ENCODE results near the gene MSH6.
A peak's percentile ranks its signal among the peaks of the same experiment; 100 is the strongest.

MSH6 gene

GRCh38 chr2:47751856-47752414 is 31.0 kb upstream of the MSH6 start:
- Histone ChIP-seq H3K9ac (ENCODE audit: low read length) (no peak overlapping the region), H3K27ac (ENCODE audit: low read depth, low read length) (no peak overlapping the region), H3K4me3 (ENCODE audit: low read depth in 1 of 2, low read length in 2 of 2) (no peak overlapping the region), H3K4me1 (ENCODE audit: insufficient read depth, low read length) (no peaks in the 10 kb centered on the region), H3K36me3 (ENCODE audit: insufficient read depth, low read length) (no peaks in the 10 kb centered on the region), H3K9me3 (ENCODE audit: low read length) (no peaks in the 10 kb centered on the region), H3K27me3 (ENCODE audit: control insufficient read depth in 1 of 2, insufficient read depth in 2 of 2, low read length in 2 of 2) (no peaks in the 10 kb centered on the region)

DNA sequence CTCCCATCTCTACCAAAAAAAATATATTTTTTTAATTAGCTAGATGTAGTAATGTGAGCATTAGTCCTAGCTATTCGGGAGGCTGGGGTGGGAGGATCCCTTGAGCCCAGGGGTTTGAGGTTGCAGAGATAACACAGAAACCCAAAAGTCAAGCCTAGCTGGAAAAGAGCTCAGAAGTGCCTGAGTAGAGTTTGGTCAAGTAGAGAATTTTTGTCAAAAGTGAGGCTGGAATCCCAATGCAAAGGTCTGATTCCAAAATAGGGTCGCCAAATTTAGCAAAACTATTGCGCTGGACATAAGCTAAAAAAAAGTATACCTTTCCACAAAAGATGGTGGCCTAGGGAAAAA is 15.5 kb upstream of the MSH6 start:
- Histone ChIP-seq H3K9ac (ENCODE audit: low read length) (no peak overlapping the region), H3K4me1 (ENCODE audit: insufficient read depth, low read length) (no peaks in the 10 kb centered on the region), H3K4me3 (ENCODE audit: low read depth in 1 of 2, low read length in 2 of 2) (no peak overlapping the region), H3K9me3 (ENCODE audit: low read length) (no peaks in the 10 kb centered on the region), H3K36me3 (ENCODE audit: insufficient read depth, low read length) (no peaks in the 10 kb centered on the region), H3K27ac (ENCODE audit: low read depth, low read length) (no peak overlapping the region), H3K27me3 (ENCODE audit: control insufficient read depth in 1 of 2, insufficient read depth in 2 of 2, low read length in 2 of 2) (no peaks in the 10 kb centered on the region)

GRCh38 chr2:47767880-47768609 is 14.9 kb upstream of the MSH6 start:
- Histone ChIP-seq H3K9me3 (ENCODE audit: low read length) (no peaks in the 10 kb centered on the region), H3K9ac (ENCODE audit: low read length) (no peak overlapping the region), H3K4me3 (ENCODE audit: low read depth in 1 of 2, low read length in 2 of 2) (no peak overlapping the region), H3K27me3 (ENCODE audit: control insufficient read depth in 1 of 2, insufficient read depth in 2 of 2, low read length in 2 of 2) (no peaks in the 10 kb centered on the region), H3K36me3 (ENCODE audit: insufficient read depth, low read length) (no peaks in the 10 kb centered on the region), H3K4me1 (ENCODE audit: insufficient read depth, low read length) (no peaks in the 10 kb centered on the region), H3K27ac (ENCODE audit: low read depth, low read length) (no peak overlapping the region)

DNA sequence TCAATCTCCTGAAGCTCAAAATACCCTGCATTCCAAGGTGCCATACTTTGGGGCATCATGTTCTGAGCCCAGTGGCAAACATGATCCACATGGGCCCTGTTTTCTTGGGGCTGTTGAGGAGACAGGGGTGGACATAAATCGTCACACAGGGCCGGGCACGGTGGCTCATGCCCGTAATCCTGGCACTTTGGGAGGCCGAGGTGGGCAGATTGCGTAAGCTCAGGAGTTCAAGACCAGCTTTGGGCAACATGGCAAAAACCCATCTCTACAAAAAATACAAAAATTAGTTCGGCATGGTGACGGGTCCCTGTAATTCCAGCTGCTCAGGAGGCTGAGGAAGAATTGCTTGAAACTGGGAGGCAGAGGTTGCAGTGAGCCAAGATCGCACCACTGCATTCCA is 13.6 kb upstream of the MSH6 start:
- Histone ChIP-seq H3K4me3 (ENCODE audit: low read depth in 1 of 2, low read length in 2 of 2) (no peak overlapping the region), H3K36me3 (ENCODE audit: insufficient read depth, low read length) (no peaks in the 10 kb centered on the region), H3K4me1 (ENCODE audit: insufficient read depth, low read length) (no peaks in the 10 kb centered on the region), H3K9ac (ENCODE audit: low read length) (no peak overlapping the region), H3K9me3 (ENCODE audit: low read length) (no peaks in the 10 kb centered on the region), H3K27ac (ENCODE audit: low read depth, low read length) (no peak overlapping the region), H3K27me3 (ENCODE audit: control insufficient read depth in 1 of 2, insufficient read depth in 2 of 2, low read length in 2 of 2) (no peaks in the 10 kb centered on the region)

- no peak overlapping the region for H3K4me3 ChIP-seq (ENCODE audit: low read depth in 1 of 2, low read length in 2 of 2)
- H3K27ac ChIP-seq (ENCODE audit: low read depth, low read length) = no peak overlapping the region
- no peaks in the 10 kb centered on the region for H3K9me3 ChIP-seq (ENCODE audit: low read length)
- H3K36me3 ChIP-seq (ENCODE audit: insufficient read depth, low read length) = no peaks in the 10 kb centered on the region
- H3K9ac ChIP-seq (ENCODE audit: low read length) = no peak overlapping the region
- H3K27me3 ChIP-seq (ENCODE audit: control insufficient read depth in 1 of 2, insufficient read depth in 2 of 2, low read length in 2 of 2) = no peaks in the 10 kb centered on the region
- H3K4me1 ChIP-seq (ENCODE audit: insufficient read depth, low read length) = no peaks in the 10 kb centered on the region
These were observed 11.7 kb upstream of the MSH6 start for GRCh38 chr2:47771211-47771610.

DNA sequence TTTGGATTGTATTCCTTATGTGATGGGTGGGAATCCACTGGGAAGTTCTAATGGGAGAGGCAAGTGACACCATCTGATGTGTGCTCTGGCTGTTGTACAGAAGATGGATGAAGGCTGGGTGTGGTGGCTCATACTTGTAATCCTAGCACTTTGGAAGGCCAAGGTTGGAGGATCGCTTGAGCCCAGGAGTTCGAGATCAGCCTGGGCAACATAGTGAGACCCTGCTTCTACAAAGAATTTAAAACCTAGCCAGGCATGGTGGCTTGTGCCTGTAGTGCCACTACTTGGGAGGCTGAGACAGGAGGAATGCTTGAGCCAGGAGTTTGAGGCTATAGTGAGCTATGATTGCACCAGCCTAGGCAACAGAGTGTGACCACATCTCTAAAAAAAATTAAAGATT is 10.6 kb upstream of the MSH6 start:
- H3K9me3 ChIP-seq (ENCODE audit: low read length) = no peaks in the 10 kb centered on the region
- no peak overlapping the region for H3K4me3 ChIP-seq (ENCODE audit: low read depth in 1 of 2, low read length in 2 of 2)
- H3K27ac ChIP-seq (ENCODE audit: low read depth, low read length) = no peak overlapping the region
- no peaks in the 10 kb centered on the region for H3K4me1 ChIP-seq (ENCODE audit: insufficient read depth, low read length)
- no peaks in the 10 kb centered on the region for H3K36me3 ChIP-seq (ENCODE audit: insufficient read depth, low read length)
- no peak overlapping the region for H3K9ac ChIP-seq (ENCODE audit: low read length)
- no peaks in the 10 kb centered on the region for H3K27me3 ChIP-seq (ENCODE audit: control insufficient read depth in 1 of 2, insufficient read depth in 2 of 2, low read length in 2 of 2)

DNA sequence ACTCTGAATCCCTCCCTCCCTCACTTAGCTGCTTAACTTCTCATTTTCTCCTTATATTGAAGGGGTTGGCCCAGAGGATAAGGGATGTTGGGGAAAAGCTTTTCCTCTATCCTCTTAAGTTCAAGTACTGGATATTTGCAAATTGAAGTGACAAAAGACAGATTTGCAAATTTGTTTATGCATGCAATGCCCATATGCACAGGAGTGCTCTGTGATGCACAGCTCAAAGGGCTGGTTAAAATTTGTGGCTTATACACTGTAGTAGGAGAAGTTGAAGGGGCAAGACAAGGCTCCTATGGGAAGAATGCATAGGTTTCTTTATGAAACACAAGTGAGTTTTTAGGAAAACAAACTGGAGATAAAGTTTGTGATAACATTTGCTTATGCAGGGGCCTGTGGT is 8.4 kb upstream of the MSH6 start:
- Histone ChIP-seq H3K27ac (ENCODE audit: low read depth, low read length) (no peak overlapping the region), H3K9me3 (ENCODE audit: low read length) (no peaks in the 10 kb centered on the region), H3K4me3 (ENCODE audit: low read depth in 1 of 2, low read length in 2 of 2) (no peak overlapping the region)

DNA sequence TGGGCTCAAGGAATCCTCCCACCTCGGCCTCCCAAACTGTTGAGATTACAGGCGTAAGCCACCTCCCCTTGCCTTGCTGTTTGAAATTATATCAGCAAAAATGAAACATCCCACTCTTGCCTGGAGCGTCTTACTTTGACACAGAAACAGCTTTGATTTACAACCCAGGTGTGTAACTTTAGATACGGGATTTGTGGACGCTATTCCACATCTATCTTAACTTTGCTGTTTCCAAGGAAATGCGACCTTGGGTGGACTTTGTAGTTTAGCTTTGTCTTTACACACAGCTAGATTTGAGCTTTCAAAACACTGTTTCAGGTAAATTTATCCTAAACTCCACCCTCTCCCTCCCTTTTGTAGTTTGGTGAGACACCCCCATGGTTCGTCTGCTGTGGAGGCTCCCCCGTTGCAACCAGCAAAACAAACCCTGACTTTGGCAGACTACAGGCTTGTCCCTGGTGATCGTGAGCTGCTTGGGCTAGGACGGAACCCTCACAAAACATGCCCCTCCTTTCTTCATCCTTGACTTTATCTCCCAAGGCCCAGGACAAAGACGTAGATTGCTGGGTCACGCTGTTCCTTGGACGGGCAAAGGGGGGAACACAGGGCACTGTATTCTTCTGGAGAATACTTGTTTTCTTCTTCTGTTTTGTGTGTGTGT is 5.5 kb upstream of the MSH6 start:
- H3K27ac ChIP-seq (ENCODE audit: low read depth, low read length) = no peak overlapping the region
- H3K27me3 ChIP-seq (ENCODE audit: control insufficient read depth in 1 of 2, insufficient read depth in 2 of 2, low read length in 2 of 2) = no peaks in the 10 kb centered on the region
- no peaks in the 10 kb centered on the region for H3K36me3 ChIP-seq (ENCODE audit: insufficient read depth, low read length)
- no peaks in the 10 kb centered on the region for H3K4me1 ChIP-seq (ENCODE audit: insufficient read depth, low read length)
- H3K4me3 ChIP-seq (ENCODE audit: low read depth in 1 of 2, low read length in 2 of 2) = no peak overlapping the region
- H3K9me3 ChIP-seq (ENCODE audit: low read length) = no peaks in the 10 kb centered on the region
- no peak overlapping the region for H3K9ac ChIP-seq (ENCODE audit: low read length)

More for the DNA sequence above, 8.4 kb upstream of the MSH6 start:
- Histone ChIP-seq H3K4me1 (ENCODE audit: insufficient read depth, low read length) (no peaks in the 10 kb centered on the region), H3K36me3 (ENCODE audit: insufficient read depth, low read length) (no peaks in the 10 kb centered on the region), H3K9ac (ENCODE audit: low read length) (no peak overlapping the region), H3K27me3 (ENCODE audit: control insufficient read depth in 1 of 2, insufficient read depth in 2 of 2, low read length in 2 of 2) (no peaks in the 10 kb centered on the region)

GRCh38 chr2:47778698-47779425 is 4.1 kb upstream of the MSH6 start:
- H3K27ac ChIP-seq (ENCODE audit: low read depth, low read length) = no peak overlapping the region
- no peaks in the 10 kb centered on the region for H3K36me3 ChIP-seq (ENCODE audit: insufficient read depth, low read length)
- no peaks in the 10 kb centered on the region for H3K4me1 ChIP-seq (ENCODE audit: insufficient read depth, low read length)
- H3K9ac ChIP-seq (ENCODE audit: low read length) = no peak overlapping the region
- H3K27me3 ChIP-seq (ENCODE audit: control insufficient read depth in 1 of 2, insufficient read depth in 2 of 2, low read length in 2 of 2) = no peaks in the 10 kb centered on the region
- no peaks in the 10 kb centered on the region for H3K9me3 ChIP-seq (ENCODE audit: low read length)
- no peak overlapping the region for H3K4me3 ChIP-seq (ENCODE audit: low read depth in 1 of 2, low read length in 2 of 2)

DNA sequence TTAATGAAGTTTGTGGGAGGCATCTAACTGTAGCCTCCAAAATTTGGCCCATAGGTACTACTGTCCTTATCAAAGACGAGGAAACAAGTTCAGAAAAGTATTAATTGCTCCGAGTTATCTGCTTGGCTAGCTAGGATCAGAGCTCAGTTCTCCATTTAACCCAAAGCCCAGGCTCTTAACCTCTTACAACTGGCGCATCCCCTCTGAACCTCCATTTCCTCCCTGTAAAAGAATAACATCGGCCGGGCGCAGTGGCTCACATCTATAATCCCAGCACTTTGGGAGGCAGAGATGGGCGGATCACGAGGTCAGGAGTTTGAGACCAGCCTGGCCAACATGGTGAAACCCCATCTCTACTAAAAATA is 3.5 kb upstream of the MSH6 start:
- H3K9me3 ChIP-seq (ENCODE audit: low read length) = no peaks in the 10 kb centered on the region
- H3K4me1 ChIP-seq (ENCODE audit: insufficient read depth, low read length) = no peaks in the 10 kb centered on the region
- H3K27ac ChIP-seq (ENCODE audit: low read depth, low read length) = no peak overlapping the region
- no peaks in the 10 kb centered on the region for H3K36me3 ChIP-seq (ENCODE audit: insufficient read depth, low read length)
- H3K9ac ChIP-seq (ENCODE audit: low read length) = no peak overlapping the region
- no peak overlapping the region for H3K4me3 ChIP-seq (ENCODE audit: low read depth in 1 of 2, low read length in 2 of 2)
- H3K27me3 ChIP-seq (ENCODE audit: control insufficient read depth in 1 of 2, insufficient read depth in 2 of 2, low read length in 2 of 2) = no peaks in the 10 kb centered on the region

DNA sequence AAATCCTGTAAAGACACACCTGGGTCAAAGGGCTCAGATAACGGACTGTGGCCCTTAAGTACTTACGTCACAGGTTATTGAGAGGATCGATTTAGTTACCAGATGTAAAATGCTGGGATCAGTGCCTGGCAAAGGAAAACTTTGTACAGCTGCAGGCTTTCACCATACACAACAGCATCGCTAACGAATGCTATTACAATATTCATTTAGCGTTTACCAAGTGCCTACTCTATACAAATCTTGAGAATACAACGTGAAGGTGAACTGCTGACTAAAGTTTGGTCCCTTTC is 619 bp upstream of the MSH6 start:
- Histone ChIP-seq H3K9ac (ENCODE audit: low read length) (peak overlapping the region; percentile 51), H3K4me3 (ENCODE audit: low read depth in 1 of 2, low read length in 2 of 2) (peak overlapping the region; percentile 64 to 76), H3K9me3 (ENCODE audit: low read length) (no peaks in the 10 kb centered on the region), H3K4me1 (ENCODE audit: insufficient read depth, low read length) (peaks cover 4% of the 10 kb centered on the region), H3K27me3 (ENCODE audit: control insufficient read depth in 1 of 2, insufficient read depth in 2 of 2, low read length in 2 of 2) (no peaks in the 10 kb centered on the region), H3K27ac (ENCODE audit: low read depth, low read length) (peak overlapping the region; percentile 93), H3K36me3 (ENCODE audit: insufficient read depth, low read length) (no peaks in the 10 kb centered on the region)
